Measurements from ENCODE around the gene NR3C2.
"Not testable (repeated sequence)": the region's sequence is repeated elsewhere in the genome, so short reads cannot be mapped to it uniquely, and the experiment has no call there.

Gene NR3C2

DNA sequence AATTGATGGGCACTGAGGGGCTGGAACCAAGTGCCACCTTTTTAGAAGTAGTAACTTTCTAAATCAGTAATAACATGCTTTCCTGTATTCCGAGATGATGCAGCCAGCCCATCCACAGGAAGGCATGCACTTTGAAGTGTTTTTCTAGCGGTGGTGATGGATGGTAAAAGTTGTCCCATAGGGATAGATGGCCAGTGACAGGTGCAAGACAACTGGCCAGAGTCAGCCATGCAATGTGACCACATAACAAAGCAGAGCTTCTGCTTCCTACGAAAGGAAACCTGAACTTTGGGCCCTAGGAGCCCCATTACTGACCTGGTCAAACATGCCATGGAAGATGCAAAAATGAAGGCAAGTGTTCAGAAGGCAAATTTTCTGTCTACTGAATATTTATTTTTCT is 72.3 kb downstream of the NR3C2 start:
- no peak for DNase-seq (ENCODE audit: low read depth in 2 of 2)

DNA sequence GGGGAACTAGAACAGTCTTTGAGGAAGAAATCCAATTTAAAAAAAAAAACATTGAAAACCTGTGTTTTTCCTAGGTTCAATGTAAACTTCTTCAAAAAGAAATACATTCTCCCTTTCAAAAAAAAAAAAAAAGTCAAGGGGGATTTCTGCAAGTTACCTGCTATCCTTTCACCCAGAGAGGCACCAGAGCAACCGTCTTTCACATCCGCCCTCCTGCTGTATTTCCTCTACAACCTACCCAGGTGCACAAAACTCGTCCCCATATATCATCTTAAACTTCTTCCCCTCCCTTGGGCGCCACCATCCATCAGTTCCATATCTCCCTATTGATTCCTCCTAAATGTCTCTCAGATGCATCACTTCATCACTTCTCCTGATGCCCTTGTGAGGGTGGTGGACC is 74.5 kb downstream of the NR3C2 start:
- no peak for DNase-seq (ENCODE audit: low read depth in 2 of 2)

GRCh38 chr4:148366251-148366650 is 76.0 kb downstream of the NR3C2 start:
- no peak for DNase-seq (ENCODE audit: low read depth in 2 of 2)

GRCh38 chr4:148364525-148364924 is 77.7 kb downstream of the NR3C2 start:
- no peak for DNase-seq (ENCODE audit: low read depth in 2 of 2)

DNA sequence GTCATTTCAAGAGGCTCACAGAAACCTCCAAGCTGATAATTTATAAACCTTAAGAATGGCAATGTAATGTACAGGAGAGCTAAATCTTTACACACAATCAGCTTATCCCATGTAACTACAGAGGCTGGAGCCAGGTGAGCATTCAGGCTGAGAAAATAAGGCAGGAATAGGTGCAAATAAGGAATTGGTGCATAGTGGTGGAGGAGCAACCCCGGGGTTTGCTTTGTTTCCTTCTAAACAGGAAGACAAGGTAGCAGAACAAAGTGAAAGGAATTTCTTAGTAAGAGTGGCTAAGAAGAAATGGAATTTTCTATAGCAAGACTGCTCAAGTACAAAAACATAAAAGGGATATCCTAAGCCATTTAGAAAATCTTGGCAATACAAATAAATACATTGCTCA is 82.4 kb downstream of the NR3C2 start:
- no peak for DNase-seq (ENCODE audit: low read depth in 2 of 2)

- no peak for DNase-seq (ENCODE audit: low read depth in 2 of 2)
These were observed 86.6 kb downstream of the NR3C2 start for GRCh38 chr4:148355442-148356123.

- no peak for DNase-seq (ENCODE audit: low read depth in 2 of 2)
These were observed 88.0 kb downstream of the NR3C2 start for GRCh38 chr4:148354186-148354585.

DNA sequence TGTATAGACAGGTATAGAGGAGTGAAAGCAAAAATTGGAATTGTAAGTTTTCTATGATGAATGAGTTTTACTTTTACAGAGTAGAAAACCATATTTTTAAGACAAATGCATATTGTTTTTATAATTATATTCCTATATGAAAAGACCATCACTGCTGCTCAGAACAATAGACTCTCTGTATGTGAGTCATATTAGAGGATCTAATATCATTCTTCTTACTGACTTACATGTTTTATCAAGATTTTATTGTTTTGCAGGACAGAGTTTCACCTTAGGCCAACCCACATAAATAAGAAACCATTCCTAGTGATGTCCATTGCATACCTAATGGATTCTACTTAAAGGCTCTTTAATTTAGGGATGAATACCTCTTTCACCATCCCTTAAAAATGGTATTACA is 88.6 kb downstream of the NR3C2 start:
- DNase-seq (ENCODE audit: low read depth in 2 of 2), result no peak

- DNase-seq (ENCODE audit: low read depth in 2 of 2), result no peak
These were observed 93.1 kb downstream of the NR3C2 start for GRCh38 chr4:148349153-148349552.

DNA sequence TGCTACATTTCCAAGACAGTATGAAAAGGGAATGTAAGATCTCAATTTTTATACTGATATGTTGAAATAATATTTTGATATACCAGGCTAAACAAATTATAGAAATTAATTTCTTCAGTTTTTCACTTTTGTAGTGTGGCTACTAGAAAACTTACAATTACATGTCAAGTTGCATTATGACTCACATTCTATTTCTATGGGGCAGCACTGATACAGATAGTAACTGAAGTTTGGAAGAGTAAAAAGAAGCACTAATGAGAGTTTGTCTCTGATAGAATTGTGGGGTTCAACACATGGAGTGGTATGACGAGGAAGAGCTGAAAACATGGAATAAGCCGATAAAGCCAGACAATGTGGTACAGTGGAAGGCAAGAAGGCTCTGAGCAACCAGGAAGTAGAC is 95.6 kb downstream of the NR3C2 start:
- DNase-seq (ENCODE audit: low read depth in 2 of 2), result no peak

DNA sequence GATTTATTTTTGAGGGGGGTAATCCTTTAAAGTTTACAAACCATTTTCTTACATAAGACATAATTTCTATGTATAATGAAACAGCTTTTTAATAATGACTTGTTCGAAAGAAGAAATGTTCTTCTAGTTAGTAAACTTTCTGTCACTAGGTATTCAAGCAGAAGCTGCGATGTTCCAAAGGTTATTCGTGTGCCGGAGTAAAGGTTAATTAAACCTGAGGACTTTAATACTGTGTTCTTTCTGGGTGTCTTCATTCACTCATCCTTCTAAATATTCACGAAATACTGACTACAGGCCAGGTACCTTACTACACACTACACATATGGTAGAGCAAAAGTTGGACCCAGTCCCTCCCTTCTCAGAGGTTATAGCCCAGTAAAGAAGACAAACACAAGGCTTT is 96.7 kb downstream of the NR3C2 start:
- no peak for DNase-seq (ENCODE audit: low read depth in 2 of 2)

DNA sequence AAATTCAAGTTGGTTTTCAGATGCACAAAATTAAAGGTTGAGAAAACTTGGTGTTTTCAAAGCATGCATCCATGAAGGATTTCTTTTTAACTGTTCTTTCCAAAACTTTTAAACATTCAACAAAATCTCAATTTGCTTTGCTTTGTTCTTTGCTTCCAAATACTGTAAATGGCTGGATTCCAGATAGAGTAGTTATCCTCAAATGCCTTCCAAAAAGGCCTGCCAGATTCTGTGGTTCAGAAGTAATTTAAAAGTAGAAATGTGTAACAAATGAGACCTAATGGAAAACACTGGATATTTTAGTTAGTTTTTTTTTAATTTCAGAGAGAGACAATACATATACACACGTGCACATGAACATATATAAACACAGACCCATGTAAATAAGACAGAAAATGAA is 97.3 kb downstream of the NR3C2 start:
- no peak for DNase-seq (ENCODE audit: low read depth in 2 of 2)

DNA sequence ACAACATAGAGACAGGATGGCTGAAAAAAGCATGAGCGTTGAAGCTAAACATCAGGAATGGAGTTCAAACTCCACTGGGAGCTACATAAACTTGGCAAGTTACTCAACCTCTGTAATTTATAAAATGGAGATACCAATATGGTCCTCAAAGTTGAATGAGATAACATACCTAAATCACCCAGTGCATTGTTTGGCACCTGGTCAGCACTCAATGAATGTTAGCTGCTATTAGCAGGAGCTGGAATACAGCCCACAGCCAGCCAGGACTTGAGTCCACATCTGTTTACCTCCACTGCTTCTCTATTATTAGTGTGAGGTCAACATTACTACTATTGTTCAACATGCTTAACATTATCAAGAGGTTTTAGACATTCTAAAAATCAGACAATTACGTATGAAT is 97.9 kb downstream of the NR3C2 start:
- no peak for DNase-seq (ENCODE audit: low read depth in 2 of 2)

GRCh38 chr4:148341980-148342800 is 100.0 kb downstream of the NR3C2 start:
- no peak for DNase-seq (ENCODE audit: low read depth in 2 of 2)

GRCh38 chr4:148335133-148335532 is 107.1 kb downstream of the NR3C2 start:
- no peak for DNase-seq (ENCODE audit: low read depth in 2 of 2)

GRCh38 chr4:148333265-148333664 is 108.9 kb downstream of the NR3C2 start:
- no peak for DNase-seq (ENCODE audit: low read depth in 2 of 2)

DNA sequence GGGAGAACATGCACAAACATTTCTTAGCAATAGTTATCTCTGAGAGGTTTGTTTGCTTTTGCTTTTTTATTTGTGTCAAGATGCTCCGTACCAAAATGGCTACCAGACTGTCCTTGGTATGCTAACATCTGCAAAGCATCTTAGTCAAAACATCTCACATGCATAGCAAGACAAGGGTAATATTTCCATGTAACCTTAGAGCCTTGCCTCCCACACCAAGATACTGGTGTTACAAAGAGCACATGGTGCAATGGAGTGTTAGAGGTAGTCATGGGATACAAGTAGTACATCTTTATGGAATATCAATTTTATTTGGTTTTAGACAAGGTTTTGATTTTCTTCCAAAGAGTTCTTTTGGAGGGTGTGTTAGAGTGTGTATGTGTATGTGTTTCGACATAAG is 109.7 kb downstream of the NR3C2 start:
- DNase-seq (ENCODE audit: low read depth in 2 of 2), result no peak

- DNase-seq (ENCODE audit: low read depth in 2 of 2), result no peak
These were observed 111.5 kb downstream of the NR3C2 start for GRCh38 chr4:148330724-148331123.

DNA sequence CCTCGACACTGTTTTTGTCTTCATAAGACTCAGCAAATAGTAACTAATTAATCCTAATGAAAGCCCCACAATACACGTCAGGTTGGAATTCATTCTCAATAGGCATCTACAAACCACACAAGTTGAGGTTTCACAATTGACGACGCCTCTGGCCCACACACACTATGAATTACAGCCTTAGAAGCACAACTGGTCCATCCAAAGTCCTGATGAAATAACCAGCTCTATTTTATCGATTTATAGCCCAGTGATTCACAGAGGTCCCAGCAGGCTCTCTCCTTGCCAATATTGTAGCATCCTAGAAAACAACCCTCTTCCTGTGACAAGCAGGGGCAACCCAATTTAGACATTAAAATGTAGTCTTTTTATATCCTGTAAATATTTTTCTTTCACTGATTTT is 112.1 kb downstream of the NR3C2 start:
- no peak for DNase-seq (ENCODE audit: low read depth in 2 of 2)

DNA sequence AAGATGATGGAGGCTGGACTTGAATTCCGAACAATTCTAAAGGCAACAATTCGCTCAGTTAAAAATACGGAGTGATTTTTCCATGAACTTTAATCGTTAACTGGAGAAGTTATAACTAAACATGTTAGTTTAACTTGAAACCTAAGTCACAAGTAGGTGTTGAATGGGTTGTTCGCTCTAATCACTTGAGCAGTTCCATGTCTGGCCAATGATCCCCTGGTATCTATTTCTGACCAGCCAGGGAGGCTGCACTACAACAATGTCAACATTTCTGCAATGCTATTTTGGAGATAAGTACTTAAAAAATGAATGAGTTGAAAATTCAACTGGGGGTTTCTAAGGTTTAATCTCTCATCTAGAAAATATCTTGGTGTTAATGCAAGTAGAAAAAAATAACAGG is 112.5 kb downstream of the NR3C2 start:
- no peak for DNase-seq (ENCODE audit: low read depth in 2 of 2)

- DNase-seq (ENCODE audit: low read depth in 2 of 2), result no peak
These were observed 114.5 kb downstream of the NR3C2 start for GRCh38 chr4:148327683-148328082.

DNA sequence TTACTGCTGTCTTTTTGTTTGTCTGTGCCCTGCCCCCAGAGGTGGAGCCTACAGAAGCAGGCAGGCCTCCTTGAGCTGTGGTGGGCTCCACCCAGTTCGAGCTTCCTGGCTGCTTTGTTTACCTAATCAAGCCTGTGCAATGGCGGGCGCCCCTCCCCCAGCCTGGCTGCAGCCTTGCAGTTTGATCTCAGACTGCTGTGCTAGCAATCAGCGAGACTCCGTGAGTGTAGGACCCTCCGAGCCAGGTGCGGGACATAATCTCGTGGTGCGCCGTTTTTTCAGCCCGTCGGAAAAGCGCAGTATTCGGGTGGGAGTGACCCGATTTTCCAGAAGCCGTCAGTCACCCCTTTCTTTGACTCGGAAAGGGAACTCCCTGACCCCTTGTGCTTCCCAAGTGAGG is 118.9 kb downstream of the NR3C2 start:
- not testable (repeated sequence) for DNase-seq (ENCODE audit: low read depth in 2 of 2)

- no peak for DNase-seq (ENCODE audit: low read depth in 2 of 2)
These were observed 127.2 kb downstream of the NR3C2 start for GRCh38 chr4:148315049-148315448.

Data from stimulated activated CD8-positive, alpha-beta memory T cell treated with anti-CD3 and anti-CD28 coated beads, Interleukin-2, amount 100 ng/mL, for 48 hours (primary cell).